ENCODE measurements around the gene PSMD1. TPM values are rescaled to one million over a fixed set of nuclear protein-coding genes. Genes with fewer than 3 reads are reported as not detected.
"Not testable (repeated sequence)": the region's sequence is repeated elsewhere in the genome, so short reads cannot be mapped to it uniquely, and the experiment has no call there.

PSMD1 gene
- total RNA-seq, 1 donor, result 40.3 TPM

DNA sequence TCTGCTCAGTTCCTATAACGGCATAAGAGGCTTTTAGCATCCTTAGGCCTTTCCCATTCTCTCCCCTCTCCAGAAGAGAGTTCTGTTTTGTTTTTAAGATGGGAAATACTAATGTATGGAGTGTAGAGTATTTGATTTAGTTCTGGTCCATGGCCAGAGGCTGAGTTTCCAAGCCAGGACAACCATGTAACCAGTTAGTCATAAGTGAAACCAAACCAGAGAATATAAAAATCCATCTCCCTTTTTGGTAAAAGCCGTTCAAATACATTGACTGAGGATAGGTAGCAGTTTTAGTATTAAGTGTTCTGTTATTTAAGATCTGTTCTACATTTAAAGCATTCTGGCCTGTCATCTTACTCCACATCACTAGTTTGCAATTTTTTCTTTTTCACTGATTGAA lies 3.1 kb downstream of the PSMD1 start:
- peaks cover 32% of the 10 kb centered on the region for H3K4me1 ChIP-seq (ENCODE audit: insufficient read depth, low read length)
- H3K4me3 ChIP-seq (ENCODE audit: low read length), result no peak overlapping the region
- H3K27me3 ChIP-seq (ENCODE audit: insufficient read depth, low read length), result no peaks in the 10 kb centered on the region
- H3K9me3 ChIP-seq (ENCODE audit: low read depth, low read length), result no peaks in the 10 kb centered on the region

DNA sequence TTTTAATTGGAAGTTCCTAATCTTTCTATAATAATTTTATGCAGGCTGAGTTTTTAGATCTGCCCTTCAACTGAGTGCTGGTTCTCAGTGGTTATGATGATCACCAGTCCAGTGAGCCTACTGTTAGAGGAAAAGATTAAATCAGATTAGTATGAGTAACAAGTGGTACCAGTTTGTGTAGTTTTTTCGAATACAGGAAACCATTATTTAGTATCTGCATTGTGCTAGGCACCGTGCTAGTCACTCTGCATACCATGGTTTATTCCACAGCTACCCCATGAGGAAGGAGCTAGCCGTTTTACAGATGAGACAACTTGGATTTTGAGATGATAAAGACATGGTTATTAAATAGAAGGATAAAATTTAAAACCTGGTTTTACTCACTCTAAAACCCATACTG lies 6.1 kb downstream of the PSMD1 start:
- peaks cover 29% of the 10 kb centered on the region for H3K4me1 ChIP-seq (ENCODE audit: insufficient read depth, low read length)

DNA sequence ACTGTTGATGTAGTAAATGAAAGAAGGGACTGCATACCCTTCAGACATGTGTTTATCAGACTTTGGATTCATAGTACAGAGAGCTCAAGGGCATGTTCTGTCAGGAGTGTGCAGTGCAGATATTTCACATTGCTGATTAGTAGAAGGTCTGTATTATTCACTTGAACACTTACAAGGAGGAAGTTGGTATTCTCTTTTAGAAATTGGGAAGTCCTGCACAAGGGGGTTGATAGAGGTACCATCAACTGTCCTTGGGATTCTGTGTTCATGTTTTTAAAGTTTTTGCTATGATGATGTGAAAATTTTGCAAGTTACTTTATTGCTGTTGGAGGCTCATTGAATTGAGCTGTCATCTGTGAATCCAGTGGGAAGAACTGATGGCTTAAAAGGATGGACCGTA lies 6.7 kb downstream of the PSMD1 start:
- H3K4me1 ChIP-seq (ENCODE audit: insufficient read depth, low read length), result peaks cover 24% of the 10 kb centered on the region
- H3K27me3 ChIP-seq (ENCODE audit: insufficient read depth, low read length), result no peaks in the 10 kb centered on the region
- H3K4me3 ChIP-seq (ENCODE audit: low read length), result no peak overlapping the region
- H3K9me3 ChIP-seq (ENCODE audit: low read depth, low read length), result no peaks in the 10 kb centered on the region

More for the DNA sequence above, 6.1 kb downstream of the PSMD1 start:
- no peaks in the 10 kb centered on the region for H3K9me3 ChIP-seq (ENCODE audit: low read depth, low read length)
- no peaks in the 10 kb centered on the region for H3K27me3 ChIP-seq (ENCODE audit: insufficient read depth, low read length)
- H3K4me3 ChIP-seq (ENCODE audit: low read length), result no peak overlapping the region

DNA sequence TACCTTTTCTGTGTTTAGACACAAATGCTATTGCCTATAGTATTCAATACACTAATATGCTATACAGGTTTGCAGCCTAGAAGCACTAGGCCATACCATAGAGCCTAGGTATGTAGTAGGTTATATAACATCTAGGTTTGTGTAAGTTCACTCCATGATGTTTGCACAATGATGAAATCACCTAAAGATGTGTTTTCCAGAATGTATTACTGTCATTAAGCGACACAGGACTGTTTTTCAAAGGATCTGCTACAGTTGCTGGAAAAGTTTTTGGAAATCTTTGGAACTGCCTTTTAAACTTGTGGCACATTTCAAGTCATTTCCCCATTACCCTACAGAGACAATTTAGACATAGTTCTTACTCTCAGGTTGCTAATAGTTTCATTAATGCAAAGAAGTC lies 9.3 kb downstream of the PSMD1 start:
- H3K4me3 ChIP-seq (ENCODE audit: low read length), result no peak overlapping the region
- H3K27me3 ChIP-seq (ENCODE audit: insufficient read depth, low read length), result no peaks in the 10 kb centered on the region
- H3K9me3 ChIP-seq (ENCODE audit: low read depth, low read length), result no peaks in the 10 kb centered on the region
- peaks cover 9% of the 10 kb centered on the region for H3K4me1 ChIP-seq (ENCODE audit: insufficient read depth, low read length)

DNA sequence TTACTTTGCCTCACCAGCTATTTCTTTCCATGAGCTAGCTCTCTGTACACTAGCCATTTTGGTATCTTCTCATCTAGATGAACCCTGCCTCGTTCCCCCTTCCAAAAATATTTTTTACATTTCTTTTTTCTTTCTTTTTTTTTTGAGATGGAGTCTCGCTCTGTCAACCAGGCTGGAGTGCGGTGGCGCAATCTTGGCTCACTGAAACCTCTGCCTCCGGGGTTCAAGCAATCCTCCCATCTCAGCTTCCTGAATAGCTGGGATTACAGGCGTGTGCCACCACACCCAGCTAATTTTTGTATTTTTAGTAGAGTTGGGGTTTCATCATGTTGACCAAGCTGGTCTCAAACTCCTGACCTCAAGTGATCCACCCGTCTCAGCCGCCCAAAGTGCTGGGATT lies 10.9 kb downstream of the PSMD1 start:
- not testable (repeated sequence) for H3K4me1 ChIP-seq (ENCODE audit: insufficient read depth, low read length); H3K4me3 ChIP-seq (ENCODE audit: low read length); H3K27me3 ChIP-seq (ENCODE audit: insufficient read depth, low read length); H3K9me3 ChIP-seq (ENCODE audit: low read depth, low read length)

DNA sequence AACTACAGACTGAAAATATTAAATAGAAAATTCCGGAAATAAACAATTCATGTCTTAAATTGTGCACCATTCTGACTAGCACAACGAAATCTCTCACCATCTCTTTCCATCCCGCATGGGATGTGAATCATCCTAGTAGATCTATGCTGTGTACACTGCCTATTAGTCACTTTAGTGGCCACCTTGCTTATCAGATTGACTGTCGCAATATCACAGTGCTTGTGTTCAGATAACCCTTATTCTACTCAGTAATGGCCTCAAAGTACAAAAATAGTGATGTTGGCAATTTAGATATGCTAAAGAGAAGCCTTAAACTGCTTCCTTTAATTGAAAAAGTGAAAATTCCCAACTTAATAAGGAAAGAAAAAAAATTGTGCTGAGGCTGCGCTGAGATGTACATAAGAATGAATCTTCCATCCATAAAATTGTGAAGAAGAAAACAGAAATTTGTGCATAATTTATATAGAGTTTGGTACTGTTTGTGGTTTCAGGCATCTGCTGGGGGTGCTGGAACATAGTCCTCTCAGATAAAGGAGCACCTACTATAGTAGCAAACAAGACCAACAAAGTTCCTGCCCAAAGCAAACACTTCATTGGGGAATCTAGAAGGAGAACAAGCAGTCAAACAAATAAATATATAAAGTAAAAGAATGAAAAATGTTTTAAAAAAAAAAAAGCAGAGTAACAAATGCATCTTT lies 12.0 kb downstream of the PSMD1 start:
- H3K4me1 ChIP-seq (ENCODE audit: insufficient read depth, low read length), result peaks cover 4% of the 10 kb centered on the region
- no peak overlapping the region for H3K4me3 ChIP-seq (ENCODE audit: low read length)
- H3K9me3 ChIP-seq (ENCODE audit: low read depth, low read length), result no peaks in the 10 kb centered on the region
- no peaks in the 10 kb centered on the region for H3K27me3 ChIP-seq (ENCODE audit: insufficient read depth, low read length)

DNA sequence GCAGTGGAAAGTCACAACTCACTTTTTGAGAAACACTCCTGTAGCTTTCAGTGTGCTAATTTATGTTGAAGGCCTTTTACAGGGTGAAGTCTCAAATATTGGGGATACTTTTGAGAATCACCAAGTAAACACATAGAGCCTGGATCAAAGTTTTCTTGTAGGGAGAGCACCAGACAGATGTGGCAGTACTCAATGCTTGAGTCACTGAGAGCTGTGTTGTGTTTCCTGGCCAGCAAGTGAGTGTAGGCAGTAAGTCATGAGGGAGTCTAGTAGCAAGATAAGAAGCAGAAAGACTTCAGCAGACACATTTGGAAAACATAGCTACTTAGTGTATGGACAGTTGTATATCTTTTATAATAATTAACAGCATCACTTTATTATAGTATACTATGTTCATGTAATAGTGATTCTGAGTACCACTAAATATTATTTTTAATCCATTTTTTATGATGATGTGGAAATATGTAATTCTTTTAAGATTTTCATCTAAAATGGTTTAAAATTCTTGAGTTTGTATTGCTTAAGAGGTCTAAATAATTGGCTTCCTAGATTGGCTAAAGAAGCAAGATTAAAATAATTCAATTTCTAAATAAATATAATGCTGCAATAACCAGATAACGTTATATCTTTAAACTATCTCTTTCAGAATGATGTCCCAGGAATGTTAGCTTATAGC lies 12.8 kb downstream of the PSMD1 start:
- peaks cover 4% of the 10 kb centered on the region for H3K4me1 ChIP-seq (ENCODE audit: insufficient read depth, low read length)
- no peaks in the 10 kb centered on the region for H3K9me3 ChIP-seq (ENCODE audit: low read depth, low read length)
- H3K4me3 ChIP-seq (ENCODE audit: low read length), result no peak overlapping the region
- no peaks in the 10 kb centered on the region for H3K27me3 ChIP-seq (ENCODE audit: insufficient read depth, low read length)

DNA sequence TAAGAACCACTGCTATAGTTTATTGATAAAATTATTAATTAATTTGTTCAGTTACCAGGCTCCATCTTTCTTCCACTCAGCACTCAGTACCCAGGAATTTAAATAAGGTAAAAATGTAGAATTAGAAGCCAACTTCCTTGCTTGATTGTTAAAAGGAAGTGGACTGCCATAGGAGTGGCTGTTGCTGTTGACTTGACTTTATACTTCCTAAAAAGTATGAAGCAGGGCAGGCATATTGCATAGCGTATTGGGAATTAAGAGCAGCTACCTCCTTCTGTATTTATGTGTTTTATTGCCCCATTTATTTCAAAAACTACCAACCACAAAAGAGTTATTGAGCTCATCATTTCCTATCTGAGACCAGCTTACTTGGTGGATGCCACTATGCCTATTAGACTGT lies 27.9 kb downstream of the PSMD1 start:
- no peaks in the 10 kb centered on the region for H3K4me1 ChIP-seq (ENCODE audit: insufficient read depth, low read length)
- no peak overlapping the region for H3K4me3 ChIP-seq (ENCODE audit: low read length)
- no peaks in the 10 kb centered on the region for H3K9me3 ChIP-seq (ENCODE audit: low read depth, low read length)
- no peaks in the 10 kb centered on the region for H3K27me3 ChIP-seq (ENCODE audit: insufficient read depth, low read length)

DNA sequence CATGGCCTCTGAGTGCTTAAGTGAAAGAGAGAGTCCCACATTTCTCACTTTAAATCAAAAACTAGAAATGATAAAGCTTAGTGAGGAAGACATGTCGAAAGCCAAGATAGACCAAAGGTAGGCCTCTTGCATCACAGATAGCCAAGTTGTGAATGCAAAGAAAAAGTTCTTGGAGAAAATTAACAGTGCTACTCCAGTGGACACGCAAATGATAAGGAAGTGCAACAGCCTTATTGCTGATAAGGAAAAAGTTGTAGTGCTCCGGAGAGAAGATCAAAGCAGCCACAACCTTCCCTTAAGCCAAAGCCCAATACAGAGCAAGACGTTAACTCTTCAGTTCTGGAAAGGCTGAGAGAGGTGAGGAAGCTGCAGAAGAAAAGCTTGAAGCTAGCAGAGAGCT lies 32.1 kb downstream of the PSMD1 start:
- H3K27me3 ChIP-seq (ENCODE audit: insufficient read depth, low read length), result no peaks in the 10 kb centered on the region
- no peaks in the 10 kb centered on the region for H3K9me3 ChIP-seq (ENCODE audit: low read depth, low read length)
- no peak overlapping the region for H3K4me3 ChIP-seq (ENCODE audit: low read length)
- H3K4me1 ChIP-seq (ENCODE audit: insufficient read depth, low read length), result no peaks in the 10 kb centered on the region

DNA sequence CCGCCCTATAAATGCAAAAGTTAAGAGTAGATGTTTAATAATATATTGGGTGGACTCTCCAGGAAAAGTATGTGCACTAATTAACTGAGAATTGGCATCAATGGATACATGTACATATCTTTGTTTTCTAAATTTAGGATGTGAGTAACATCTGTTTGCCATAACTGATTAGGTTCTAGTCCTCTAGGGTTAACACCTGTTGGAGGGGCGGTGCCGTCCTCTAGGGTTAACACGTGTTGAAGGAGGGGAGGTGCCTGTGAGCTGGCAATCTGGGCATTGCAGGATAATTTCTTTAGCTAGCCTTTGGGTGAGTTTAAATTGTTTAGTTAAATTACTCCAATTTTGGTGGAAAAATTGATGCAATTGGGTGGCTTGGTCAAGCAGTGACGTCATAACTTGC lies 37.3 kb downstream of the PSMD1 start:
- H3K4me1 ChIP-seq (ENCODE audit: insufficient read depth, low read length), result no peaks in the 10 kb centered on the region
- H3K4me3 ChIP-seq (ENCODE audit: low read length), result no peak overlapping the region
- H3K9me3 ChIP-seq (ENCODE audit: low read depth, low read length), result peaks cover under 1% of the 10 kb centered on the region
- no peaks in the 10 kb centered on the region for H3K27me3 ChIP-seq (ENCODE audit: insufficient read depth, low read length)

DNA sequence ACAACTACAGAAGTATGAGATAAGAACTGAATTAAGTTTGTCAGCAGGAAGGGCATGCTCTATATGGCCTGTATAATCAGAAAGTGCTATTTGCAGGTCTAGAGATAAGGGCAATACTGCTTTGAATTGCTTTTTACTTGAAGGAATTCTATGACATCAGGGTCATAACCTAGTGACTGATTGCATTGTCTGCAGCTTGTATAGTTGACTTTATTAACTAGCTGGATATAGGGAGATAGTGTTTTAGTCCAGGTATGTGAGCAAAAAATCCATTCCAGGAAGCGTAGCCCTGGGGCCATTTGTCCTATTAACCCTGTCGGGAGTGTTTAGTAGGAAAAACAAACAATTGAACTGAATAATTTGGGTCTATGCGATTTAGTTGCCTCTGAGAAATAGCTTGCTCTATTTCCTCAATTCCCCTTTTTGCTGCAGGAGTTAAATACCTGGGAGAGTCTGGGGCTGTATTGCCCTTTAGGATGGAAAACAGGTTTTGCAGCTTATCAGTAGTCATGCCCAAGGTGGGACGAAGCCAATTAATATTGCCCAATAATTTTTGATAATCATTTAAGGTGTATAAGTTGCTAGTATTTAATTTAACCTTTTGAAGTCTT lies 38.2 kb downstream of the PSMD1 start:
- no peaks in the 10 kb centered on the region for H3K27me3 ChIP-seq (ENCODE audit: insufficient read depth, low read length)
- no peak overlapping the region for H3K4me3 ChIP-seq (ENCODE audit: low read length)
- peaks cover 7% of the 10 kb centered on the region for H3K9me3 ChIP-seq (ENCODE audit: low read depth, low read length)
- no peaks in the 10 kb centered on the region for H3K4me1 ChIP-seq (ENCODE audit: insufficient read depth, low read length)

DNA sequence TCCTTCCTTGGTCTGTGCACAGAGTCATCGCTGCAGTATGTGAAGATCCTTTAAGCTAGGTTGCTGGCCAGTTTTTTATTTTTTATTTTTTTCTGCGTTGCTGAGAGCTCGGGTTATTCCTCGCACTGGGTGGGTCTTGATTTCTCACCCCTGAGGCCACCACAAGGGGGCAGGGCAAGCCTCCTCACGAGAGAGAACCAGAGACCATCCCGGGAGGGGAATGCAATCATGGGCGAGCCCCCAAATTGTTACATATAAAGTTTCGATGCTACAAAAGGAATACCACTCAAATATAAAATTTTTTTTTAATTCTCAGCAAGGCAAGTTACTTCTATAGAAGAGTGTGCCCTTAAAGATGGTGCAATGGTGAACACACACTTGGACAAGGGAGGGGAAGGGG lies 43.3 kb downstream of the PSMD1 start:
- Histone ChIP-seq H3K4me3 (ENCODE audit: low read length) (no peak overlapping the region), H3K27me3 (ENCODE audit: insufficient read depth, low read length) (no peaks in the 10 kb centered on the region), H3K4me1 (ENCODE audit: insufficient read depth, low read length) (no peaks in the 10 kb centered on the region), H3K9me3 (ENCODE audit: low read depth, low read length) (peaks cover 7% of the 10 kb centered on the region)

DNA sequence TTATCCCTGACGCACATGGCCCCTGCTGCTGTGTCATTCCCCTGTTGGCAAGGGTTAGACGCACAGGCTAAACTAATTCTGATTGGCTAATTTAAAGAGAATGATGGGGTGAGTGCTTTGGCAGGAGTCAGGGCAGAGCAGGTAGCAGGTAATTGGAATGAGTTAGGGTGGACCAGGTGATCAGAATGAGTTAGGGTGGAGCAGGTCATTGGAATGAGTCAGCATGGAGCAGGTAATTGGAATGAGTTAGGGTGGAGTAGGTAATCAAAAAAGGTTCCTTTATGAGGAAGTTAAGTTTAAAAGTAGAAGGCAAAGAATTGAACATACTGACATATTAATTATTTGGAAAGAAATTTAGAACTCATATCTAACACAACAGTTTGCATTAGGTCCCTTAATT lies 43.7 kb downstream of the PSMD1 start:
- H3K9me3 ChIP-seq (ENCODE audit: low read depth, low read length); H3K4me3 ChIP-seq (ENCODE audit: low read length); H3K4me1 ChIP-seq (ENCODE audit: insufficient read depth, low read length); H3K27me3 ChIP-seq (ENCODE audit: insufficient read depth, low read length): not testable (repeated sequence)

DNA sequence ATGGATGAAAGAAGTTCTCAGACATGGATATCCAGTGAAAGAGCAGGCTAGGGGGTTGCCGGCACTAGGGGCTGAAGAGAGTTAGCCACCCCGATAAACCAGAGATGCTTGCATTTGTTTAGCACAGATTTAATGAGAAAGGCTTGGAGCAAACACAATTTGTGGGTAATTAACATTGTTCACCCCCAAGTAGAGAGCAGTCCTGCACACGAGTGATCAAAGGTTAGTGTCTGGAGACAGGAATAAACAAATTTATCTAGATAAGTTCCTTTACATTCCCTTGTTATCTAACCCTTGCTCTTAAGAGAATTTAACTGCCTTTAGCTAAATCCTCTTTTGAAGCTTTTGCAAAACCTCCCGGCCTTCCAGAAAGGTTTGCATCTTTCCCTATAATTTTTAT lies 44.3 kb downstream of the PSMD1 start:
- H3K27me3 ChIP-seq (ENCODE audit: insufficient read depth, low read length), result no peaks in the 10 kb centered on the region
- no peak overlapping the region for H3K4me3 ChIP-seq (ENCODE audit: low read length)
- no peaks in the 10 kb centered on the region for H3K4me1 ChIP-seq (ENCODE audit: insufficient read depth, low read length)
- H3K9me3 ChIP-seq (ENCODE audit: low read depth, low read length), result peaks cover 7% of the 10 kb centered on the region

DNA sequence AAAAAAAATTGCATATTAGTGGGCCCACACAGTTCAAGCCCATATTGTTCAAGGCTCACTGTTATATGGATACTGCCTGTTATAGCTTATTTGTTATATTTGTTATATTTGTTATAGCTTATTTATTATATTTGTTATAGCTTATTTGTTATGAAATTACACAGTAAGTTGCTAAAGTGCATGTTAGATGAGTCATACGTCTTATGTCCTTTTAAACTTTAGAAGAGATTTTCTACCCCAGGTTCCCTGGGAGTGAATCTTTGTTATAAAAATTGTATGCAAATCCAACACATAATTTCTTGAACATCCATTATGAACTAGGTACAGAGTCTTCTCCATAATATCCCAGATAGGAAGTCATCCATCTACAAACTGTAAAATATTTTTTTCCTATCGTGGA lies 46.1 kb downstream of the PSMD1 start:
- Histone ChIP-seq H3K4me3 (ENCODE audit: low read length) (no peak overlapping the region), H3K4me1 (ENCODE audit: insufficient read depth, low read length) (no peaks in the 10 kb centered on the region), H3K27me3 (ENCODE audit: insufficient read depth, low read length) (no peaks in the 10 kb centered on the region), H3K9me3 (ENCODE audit: low read depth, low read length) (peaks cover 7% of the 10 kb centered on the region)

All from mononuclear cell (primary cell).